ENCODE data around the gene POU3F2.

The POU3F2 gene

GRCh38 chr6:98831057-98831958 lies 3.1 kb upstream of the POU3F2 start:
- DNase-seq: no peak

- DNase-seq: no peak
Measured at GRCh38 chr6:98831959-98832283, 2.5 kb upstream of the POU3F2 start.

DNA sequence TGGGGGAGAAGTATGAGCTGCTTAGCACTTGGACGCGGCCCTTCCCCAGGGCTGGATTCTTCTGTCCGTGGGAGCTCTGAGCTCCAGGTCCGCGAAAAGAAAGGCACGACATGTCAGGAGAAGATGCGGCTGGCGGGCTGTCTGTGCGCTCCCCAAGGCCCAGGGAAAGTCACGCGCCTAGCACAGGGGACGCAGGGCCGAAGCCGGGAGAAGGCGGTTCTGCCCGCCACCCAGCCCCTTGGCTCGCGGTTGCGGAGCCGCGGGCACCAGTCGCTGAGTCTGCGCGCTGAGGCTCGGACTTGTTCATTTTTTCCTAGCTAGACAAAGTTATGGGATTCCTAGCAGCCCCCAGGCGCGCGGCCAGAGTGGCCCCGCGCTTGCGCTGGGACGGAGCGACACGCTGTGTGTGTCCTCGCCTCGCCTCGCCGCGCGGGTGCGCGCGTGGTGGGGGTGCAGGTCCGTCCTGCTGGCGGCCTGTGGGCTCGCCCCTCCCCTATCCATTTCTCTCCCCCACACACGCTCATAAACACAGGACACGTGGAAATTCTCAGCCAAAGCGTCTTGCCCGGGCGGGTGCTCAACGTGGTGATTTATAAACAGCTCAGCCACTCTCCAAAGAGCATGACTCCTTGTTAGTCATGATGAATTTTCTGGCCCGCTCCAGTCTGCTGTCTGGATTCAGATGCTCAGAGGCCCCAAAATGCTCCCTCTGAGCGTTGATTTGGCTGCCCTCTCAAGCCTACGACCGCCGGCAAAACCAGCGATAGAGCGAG lies 1.9 kb upstream of the POU3F2 start:
- DNase-seq: no peak

GRCh38 chr6:98833057-98833306 lies 1.4 kb upstream of the POU3F2 start:
- peak in 1 of 2 experiments; percentile 47 for DNase-seq

DNA sequence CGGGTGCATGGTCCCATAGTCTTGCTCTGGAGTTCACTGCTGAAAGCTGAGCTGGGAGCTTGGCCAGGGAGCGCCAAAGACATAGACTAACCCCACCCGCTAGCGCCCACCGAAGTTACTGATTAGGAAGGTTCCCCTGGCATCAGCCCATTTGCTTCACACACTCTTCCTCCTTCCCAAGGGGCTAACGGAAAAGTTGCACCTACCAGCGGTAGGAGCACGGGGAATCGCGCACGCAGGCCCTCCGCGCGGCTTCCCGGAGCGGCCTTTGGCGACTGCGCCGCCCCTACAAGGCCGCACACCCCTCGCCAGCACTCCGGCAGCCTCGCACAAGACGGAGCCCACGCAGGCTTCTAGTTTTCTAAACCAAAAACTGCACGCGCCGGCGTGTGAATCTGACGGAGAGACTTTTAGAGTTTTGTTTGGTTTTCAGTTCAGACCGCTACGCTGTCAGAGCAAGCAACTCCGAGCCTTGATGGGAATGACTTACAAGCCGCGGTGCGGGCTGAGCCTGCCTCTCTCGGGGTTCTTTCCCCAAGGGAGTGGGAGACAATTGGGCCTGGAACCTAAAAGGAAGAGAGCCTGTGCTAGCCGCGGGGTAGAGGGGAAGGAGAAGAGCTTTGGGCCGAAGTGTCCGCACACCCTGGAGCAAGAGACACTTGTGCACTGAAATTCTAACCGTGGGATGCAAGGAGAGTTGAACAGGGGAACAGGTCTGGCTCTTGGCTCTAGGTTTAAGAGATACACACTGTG lies 891 bp upstream of the POU3F2 start:
- DNase-seq: peak; percentile 48 to 63

DNA sequence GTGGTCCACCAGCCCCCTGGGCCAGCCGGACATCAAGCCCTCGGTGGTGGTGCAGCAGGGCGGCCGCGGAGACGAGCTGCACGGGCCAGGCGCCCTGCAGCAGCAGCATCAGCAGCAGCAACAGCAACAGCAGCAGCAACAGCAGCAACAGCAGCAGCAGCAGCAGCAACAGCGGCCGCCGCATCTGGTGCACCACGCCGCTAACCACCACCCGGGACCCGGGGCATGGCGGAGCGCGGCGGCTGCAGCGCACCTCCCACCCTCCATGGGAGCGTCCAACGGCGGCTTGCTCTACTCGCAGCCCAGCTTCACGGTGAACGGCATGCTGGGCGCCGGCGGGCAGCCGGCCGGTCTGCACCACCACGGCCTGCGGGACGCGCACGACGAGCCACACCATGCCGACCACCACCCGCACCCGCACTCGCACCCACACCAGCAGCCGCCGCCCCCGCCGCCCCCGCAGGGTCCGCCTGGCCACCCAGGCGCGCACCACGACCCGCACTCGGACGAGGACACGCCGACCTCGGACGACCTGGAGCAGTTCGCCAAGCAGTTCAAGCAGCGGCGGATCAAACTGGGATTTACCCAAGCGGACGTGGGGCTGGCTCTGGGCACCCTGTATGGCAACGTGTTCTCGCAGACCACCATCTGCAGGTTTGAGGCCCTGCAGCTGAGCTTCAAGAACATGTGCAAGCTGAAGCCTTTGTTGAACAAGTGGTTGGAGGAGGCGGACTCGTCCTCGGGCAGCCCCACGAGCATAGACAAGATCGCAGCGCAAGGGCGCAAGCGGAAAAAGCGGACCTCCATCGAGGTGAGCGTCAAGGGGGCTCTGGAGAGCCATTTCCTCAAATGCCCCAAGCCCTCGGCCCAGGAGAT lies 1.0 kb downstream of the POU3F2 start:
- DNase-seq: no peak

- DNase-seq: no peak
Measured at GRCh38 chr6:98836025-98836961, 1.9 kb downstream of the POU3F2 start.

DNA sequence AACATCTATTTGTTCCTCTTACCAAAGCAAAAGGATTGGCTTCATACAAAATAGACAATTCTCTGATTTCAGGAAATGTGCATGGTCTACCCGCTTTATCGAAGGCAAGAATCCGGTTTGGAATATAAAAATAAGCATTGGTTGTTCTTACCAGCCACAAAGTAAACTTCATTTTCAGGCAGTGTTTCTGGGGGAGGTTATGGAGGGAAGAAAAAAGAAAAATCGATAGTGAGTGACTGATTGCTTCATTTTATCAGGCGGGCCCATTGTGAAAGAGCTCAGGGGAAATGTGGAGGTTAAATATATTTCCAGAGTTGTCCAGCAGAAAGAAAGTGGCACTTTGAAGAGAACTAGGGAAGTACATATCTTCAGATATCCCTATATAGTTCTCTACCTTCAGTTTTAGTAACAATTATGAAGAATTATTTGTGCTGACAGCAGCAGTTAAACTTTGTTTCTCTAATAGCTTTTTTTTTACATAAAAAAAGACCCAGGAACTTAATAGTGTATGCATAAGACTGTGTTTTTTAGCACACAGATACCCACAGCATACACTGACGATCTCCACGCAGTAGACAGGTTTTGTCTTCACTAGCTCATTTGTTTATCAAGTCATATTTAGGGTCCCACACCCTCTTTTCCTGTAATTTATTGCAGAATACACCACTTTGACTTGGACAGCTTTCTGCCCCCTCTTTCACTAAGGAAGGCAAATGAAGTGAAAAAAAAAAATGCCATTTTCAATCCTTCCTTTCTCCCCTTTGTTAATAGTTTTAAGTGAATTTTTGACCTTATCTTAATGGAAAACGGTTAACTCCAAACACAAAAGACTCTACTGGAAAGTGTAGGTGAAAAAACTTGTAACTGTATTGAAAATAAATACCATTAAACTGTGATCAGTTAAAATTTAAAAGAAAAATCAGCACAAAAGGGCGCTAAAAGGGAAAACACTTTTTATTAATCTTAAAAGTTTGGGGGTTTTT lies 2.9 kb downstream of the POU3F2 start:
- no peak for DNase-seq

GRCh38 chr6:98838032-98838431 lies 3.7 kb downstream of the POU3F2 start:
- no peak for DNase-seq

DNA sequence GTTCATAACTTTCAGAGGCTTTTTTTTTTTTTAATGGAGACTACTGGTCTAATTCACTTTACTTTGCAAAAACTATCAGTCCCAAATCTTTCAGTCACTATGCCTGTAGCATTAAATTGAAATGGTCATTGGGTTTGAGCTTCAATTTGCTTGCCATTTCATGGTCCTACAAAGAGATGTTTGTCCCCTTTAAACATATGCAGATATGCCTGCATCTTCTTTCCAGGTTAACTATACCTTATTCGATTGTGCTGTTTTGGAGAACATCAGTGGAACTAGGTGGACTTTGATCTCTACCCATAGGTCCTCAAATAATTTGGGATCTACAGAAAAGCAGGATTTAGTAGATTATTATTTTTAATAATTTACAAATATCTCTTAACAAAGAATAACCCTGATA lies 4.6 kb downstream of the POU3F2 start:
- DNase-seq: no peak

DNA sequence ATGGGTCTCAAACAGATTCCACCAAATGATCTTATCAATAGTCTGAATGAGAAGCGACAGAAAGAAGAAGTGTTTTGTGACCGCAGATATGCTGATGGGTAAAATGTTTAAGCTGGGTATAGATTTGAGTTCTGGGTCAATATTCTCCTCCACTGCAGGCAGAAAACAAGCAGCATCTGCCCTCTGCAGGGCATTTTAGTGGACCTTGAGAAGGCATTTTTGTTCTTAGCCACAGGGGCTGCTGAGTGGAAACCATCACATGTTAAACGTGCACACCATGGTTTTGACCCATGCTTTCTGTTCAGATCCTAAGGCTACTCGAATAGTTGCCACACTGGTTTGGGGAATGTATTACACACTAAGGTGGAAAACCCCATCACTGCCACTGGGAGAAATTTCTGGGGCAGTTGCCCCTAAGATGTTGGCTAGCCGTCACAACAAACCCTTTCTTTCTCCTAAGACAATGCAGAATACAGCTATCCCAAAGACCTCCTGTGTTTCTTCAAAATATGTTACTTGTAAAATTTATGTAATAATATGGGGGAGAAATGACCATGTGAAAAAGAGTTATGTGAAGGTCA lies 5.5 kb downstream of the POU3F2 start:
- peak in 1 of 2 experiments; percentile 22 for DNase-seq

DNA sequence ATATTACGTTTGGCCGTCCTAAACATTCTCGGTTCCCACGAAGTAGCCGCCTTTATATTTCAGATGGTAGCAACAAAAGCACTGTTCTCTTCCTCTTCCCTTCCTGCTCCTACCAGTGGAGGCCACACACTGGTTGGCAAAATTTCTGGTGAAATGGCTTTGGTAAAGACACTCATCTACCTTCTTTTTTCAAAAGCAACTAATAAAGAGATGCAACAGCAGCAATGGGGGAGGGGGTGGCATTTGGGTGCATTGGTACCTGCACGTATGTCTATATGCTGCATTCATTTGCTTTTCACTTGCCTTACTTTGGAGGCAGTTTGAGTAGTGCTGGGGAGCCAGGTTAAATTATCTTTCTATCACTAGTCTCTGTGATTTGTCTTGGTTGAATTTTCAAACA lies 6.0 kb downstream of the POU3F2 start:
- no peak for DNase-seq

GRCh38 chr6:98840996-98841513 lies 6.7 kb downstream of the POU3F2 start:
- no peak for DNase-seq

DNA sequence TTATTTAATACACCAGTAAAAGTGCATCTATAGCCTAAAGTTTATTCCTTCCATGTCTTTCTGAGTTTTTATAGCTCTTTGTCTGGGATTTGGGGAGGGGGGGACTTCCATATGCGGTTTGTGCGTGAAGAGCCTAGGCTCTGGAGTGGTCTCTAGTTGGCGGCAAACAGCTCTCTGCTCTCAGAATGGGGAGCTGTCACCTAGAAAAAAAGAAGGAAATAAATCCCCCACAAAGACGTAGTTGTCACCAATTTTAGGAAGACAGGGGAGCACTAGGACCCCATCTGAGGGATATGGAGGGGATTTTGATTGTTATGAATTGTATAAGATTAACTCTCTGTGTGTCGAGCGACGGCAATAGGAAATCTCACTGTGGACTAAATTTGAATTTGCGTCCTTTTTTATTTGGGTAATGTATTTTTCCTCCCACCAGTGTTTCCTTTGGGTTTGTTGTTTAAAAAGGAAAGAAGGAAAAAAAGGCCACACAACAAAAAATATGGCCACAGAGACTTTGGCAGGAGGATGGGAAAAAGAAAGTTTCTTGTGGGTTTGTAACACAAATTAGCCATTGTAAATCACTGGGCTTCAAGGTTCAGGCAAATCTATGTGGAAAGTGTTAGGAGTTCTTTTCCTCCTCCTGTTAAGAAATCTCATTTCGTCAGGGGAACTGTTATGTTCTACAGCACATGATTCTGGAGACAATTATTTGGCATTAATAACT lies 7.4 kb downstream of the POU3F2 start:
- no peak for DNase-seq

DNA sequence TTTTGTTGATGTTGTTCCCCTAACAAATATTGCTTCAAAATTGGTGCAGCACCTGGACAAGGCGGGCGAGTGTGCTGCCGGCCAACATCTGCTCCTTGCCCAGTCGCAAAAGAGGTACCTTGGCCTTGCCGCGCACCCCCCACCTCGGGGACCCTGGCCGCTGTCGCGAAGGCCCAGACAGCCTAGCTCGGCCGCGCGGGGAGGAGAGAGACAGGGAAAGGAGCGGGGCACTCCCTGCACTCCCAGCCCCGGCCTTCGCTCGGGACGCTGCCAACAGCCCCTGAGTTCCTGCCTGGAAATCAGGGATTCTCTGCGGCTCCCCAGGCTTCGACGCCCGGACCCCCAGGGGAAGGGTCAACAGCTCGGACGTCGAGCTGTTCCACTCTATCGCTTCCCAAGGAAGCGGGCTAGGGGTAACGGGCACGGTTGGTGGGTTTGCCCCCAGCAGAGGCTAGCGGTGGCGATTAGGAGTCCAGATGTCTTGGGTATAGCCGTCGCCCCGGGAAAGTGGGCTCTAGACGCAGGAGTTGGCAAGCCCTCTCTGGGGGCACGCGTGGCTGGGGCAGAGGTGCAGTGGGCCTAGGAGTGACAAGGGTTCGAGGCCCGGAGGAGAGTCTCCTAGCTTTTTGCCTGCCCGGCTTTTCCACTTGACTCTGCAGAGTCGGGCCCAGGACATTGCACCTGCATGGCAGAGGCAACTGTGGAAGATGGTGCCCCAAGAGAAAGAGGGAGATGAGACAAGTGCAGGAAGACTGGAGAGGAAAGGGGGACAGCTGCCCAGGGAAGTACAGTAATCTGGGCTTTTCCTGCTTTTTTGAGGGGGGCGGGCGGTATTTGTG lies 8.2 kb downstream of the POU3F2 start:
- DNase-seq: no peak

GRCh38 chr6:98843271-98844243 lies 9.2 kb downstream of the POU3F2 start:
- no peak for DNase-seq

All from Kasumi-1 (cell line).